Ishikawa (cell line): ENCODE measurements around the gene TCF4.

Experiments used
- CEBPB ChIP-seq: IDR thresholded peaks from 2 replicates; pipeline ENCODE4 v1.6.1; 2012
- FOXM1 ChIP-seq: IDR thresholded peaks from 2 replicates; pipeline ENCODE4 v1.6.1; 2012; ENCODE audit warnings: low read depth, borderline replicate concordance
- RAD21 ChIP-seq: IDR thresholded peaks from 2 replicates; pipeline ENCODE4 v1.6.1; 2012; ENCODE audit warnings: low read depth
- TAF1 ChIP-seq: IDR thresholded peaks from 2 replicates; pipeline ENCODE4 v1.6.1; 2012; ENCODE audit warnings: low read depth, mild to moderate bottlenecking
- TCF12 ChIP-seq: IDR thresholded peaks from 2 replicates; pipeline ENCODE4 v1.6.1; 2012; ENCODE audit warnings: low read depth
- YY1 ChIP-seq: IDR thresholded peaks from 2 replicates; pipeline ENCODE4 v1.6.1; 2012; ENCODE audit warnings: low read depth
- TF ChIP-seq, protein P1 (sequence below): IDR thresholded peaks from 2 replicates; pipeline ENCODE4 v1.6.1; 2012; ENCODE audit warnings: low read depth, mild to moderate bottlenecking
- TF ChIP-seq, protein P2 (sequence below): IDR thresholded peaks from 2 replicates; pipeline ENCODE4 v1.6.1; 2012
- TF ChIP-seq, protein P3 (sequence below): IDR thresholded peaks from 2 replicates; pipeline ENCODE4 v1.6.1; 2012

DNA sequence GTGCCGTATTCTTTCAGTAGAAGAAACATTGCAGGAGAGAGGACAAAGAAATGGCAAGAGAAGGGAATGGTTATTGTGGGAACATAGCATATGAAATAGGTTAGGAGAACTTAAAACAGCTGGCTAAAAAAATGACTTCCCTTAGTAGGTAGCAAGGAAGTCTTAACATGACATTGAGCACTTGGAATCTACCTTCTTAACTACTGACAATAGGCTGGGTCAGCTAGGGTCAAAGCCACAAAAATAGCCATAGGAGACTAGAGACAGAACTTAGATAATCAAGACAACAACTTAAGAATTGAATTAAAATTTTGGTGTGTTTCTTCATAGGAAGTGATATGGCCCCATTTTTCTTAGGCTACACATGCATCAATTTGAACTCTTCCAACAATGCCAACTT lies 227.9 kb downstream of the TCF4 start:
- TF ChIP-seq YY1 (no peak), RAD21 (no peak), CEBPB (no peak), FOXM1 (no peak), TCF12 (no peak), TAF1 (no peak)
- TF ChIP-seq, protein P1, sequence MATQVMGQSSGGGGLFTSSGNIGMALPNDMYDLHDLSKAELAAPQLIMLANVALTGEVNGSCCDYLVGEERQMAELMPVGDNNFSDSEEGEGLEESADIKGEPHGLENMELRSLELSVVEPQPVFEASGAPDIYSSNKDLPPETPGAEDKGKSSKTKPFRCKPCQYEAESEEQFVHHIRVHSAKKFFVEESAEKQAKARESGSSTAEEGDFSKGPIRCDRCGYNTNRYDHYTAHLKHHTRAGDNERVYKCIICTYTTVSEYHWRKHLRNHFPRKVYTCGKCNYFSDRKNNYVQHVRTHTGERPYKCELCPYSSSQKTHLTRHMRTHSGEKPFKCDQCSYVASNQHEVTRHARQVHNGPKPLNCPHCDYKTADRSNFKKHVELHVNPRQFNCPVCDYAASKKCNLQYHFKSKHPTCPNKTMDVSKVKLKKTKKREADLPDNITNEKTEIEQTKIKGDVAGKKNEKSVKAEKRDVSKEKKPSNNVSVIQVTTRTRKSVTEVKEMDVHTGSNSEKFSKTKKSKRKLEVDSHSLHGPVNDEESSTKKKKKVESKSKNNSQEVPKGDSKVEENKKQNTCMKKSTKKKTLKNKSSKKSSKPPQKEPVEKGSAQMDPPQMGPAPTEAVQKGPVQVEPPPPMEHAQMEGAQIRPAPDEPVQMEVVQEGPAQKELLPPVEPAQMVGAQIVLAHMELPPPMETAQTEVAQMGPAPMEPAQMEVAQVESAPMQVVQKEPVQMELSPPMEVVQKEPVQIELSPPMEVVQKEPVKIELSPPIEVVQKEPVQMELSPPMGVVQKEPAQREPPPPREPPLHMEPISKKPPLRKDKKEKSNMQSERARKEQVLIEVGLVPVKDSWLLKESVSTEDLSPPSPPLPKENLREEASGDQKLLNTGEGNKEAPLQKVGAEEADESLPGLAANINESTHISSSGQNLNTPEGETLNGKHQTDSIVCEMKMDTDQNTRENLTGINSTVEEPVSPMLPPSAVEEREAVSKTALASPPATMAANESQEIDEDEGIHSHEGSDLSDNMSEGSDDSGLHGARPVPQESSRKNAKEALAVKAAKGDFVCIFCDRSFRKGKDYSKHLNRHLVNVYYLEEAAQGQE, result no peak
- TF ChIP-seq, protein P2, sequence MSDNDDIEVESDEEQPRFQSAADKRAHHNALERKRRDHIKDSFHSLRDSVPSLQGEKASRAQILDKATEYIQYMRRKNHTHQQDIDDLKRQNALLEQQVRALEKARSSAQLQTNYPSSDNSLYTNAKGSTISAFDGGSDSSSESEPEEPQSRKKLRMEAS, result no peak
- TF ChIP-seq, protein P3, sequence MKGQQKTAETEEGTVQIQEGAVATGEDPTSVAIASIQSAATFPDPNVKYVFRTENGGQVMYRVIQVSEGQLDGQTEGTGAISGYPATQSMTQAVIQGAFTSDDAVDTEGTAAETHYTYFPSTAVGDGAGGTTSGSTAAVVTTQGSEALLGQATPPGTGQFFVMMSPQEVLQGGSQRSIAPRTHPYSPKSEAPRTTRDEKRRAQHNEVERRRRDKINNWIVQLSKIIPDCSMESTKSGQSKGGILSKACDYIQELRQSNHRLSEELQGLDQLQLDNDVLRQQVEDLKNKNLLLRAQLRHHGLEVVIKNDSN, result no peak
